GM23248 (cell line): ENCODE measurements around the gene PPFIA1.

Experiments
- EZH2 ChIP-seq: fragments of 200-600 bp; sonication (generic); IDR thresholded peaks from 2 replicates; pipeline ENCODE4 v1.6.1; 2018; ENCODE audit warnings: antibody characterized with exemption, mild to moderate bottlenecking; ENCODE audit not compliant: insufficient read depth, poor library complexity, severe bottlenecking
- EZH2phosphoT487 ChIP-seq: fragments of 200-600 bp; sonication (generic); IDR thresholded peaks from 2 replicates; pipeline ENCODE4 v1.6.1; 2018; ENCODE audit warnings: antibody characterized with exemption, moderate library complexity, mild to moderate bottlenecking, low read depth; ENCODE audit not compliant: insufficient read depth

DNA sequence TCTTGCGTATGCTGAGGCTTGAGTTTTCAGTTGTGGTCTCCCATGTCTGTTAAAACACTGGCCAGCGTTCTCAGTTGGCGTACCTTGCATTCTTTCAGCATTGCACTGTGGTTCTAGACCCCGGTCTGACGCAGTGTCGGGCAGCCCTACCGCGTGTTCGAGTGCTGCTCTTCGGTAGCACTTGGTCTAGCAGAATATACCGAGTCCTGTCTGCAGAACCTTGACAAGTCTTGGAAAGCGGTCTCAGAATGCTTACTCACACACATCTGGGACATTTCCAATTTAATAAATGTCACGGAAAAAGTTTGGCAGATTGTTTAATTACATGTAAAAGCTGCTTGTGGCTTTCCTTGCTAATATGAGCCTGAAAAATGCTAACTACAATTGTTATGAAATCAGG, 32.6 kb downstream of the PPFIA1 start:
- TF ChIP-seq EZH2 (no peak), EZH2phosphoT487 (no peak)
